H1 (cell line): ENCODE data around the gene REG4.

ENCODE experiments used
- E2F6 ChIP-seq: IDR thresholded peaks from 2 replicates; pipeline ENCODE4 v1.6.1; 2012; ENCODE audit warnings: inconsistent platforms
- GABPA ChIP-seq: IDR thresholded peaks from 2 replicates; pipeline ENCODE4 v1.6.1; 2011; ENCODE audit warnings: mild to moderate bottlenecking, low read length, moderate library complexity, borderline replicate concordance; ENCODE audit not compliant: insufficient read depth
- RAD21 ChIP-seq, 2 experiments: IDR thresholded peaks in 1 of 2; conservative IDR thresholded peaks in 1 of 2; 2 replicates each; pipeline ENCODE4 v1.6.1; 2011; ENCODE audit warnings: low read depth in 2 of 2, low read length in 2 of 2, improper control_type of control experiment in 1 of 2, inconsistent platforms in 1 of 2, mild to moderate bottlenecking in 1 of 2, moderate library complexity in 1 of 2
- TF ChIP-seq, protein P1 (sequence below): IDR thresholded peaks from 2 replicates; pipeline ENCODE4 v1.6.1; 2012; ENCODE audit warnings: low read length, inconsistent platforms
- TF ChIP-seq, protein P2 (sequence below), 3 experiments: IDR thresholded peaks; 1 replicate in 2 of 3; 2 replicates in 1 of 3; pipeline versions ENCODE4 v1.5.1 to v1.6.1; 2011; ENCODE audit warnings: low read length in 3 of 3, mild to moderate bottlenecking in 3 of 3, inconsistent platforms in 2 of 3, low read depth in 1 of 3, moderate library complexity in 1 of 3; ENCODE audit not compliant: insufficient read depth in 1 of 3; ENCODE audit errors: control extremely low read depth in 1 of 3

- TF ChIP-seq, protein P1, sequence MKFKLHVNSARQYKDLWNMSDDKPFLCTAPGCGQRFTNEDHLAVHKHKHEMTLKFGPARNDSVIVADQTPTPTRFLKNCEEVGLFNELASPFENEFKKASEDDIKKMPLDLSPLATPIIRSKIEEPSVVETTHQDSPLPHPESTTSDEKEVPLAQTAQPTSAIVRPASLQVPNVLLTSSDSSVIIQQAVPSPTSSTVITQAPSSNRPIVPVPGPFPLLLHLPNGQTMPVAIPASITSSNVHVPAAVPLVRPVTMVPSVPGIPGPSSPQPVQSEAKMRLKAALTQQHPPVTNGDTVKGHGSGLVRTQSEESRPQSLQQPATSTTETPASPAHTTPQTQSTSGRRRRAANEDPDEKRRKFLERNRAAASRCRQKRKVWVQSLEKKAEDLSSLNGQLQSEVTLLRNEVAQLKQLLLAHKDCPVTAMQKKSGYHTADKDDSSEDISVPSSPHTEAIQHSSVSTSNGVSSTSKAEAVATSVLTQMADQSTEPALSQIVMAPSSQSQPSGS = no peak
- TF ChIP-seq, protein P2, sequence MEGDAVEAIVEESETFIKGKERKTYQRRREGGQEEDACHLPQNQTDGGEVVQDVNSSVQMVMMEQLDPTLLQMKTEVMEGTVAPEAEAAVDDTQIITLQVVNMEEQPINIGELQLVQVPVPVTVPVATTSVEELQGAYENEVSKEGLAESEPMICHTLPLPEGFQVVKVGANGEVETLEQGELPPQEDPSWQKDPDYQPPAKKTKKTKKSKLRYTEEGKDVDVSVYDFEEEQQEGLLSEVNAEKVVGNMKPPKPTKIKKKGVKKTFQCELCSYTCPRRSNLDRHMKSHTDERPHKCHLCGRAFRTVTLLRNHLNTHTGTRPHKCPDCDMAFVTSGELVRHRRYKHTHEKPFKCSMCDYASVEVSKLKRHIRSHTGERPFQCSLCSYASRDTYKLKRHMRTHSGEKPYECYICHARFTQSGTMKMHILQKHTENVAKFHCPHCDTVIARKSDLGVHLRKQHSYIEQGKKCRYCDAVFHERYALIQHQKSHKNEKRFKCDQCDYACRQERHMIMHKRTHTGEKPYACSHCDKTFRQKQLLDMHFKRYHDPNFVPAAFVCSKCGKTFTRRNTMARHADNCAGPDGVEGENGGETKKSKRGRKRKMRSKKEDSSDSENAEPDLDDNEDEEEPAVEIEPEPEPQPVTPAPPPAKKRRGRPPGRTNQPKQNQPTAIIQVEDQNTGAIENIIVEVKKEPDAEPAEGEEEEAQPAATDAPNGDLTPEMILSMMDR (IDR thresholded peaks at IDR 0.05; ENCODE audit: control extremely low read depth in 1 of 3, insufficient read depth in 1 of 3, low read depth in 1 of 3, low read length in 3 of 3) = no peak
- TF ChIP-seq RAD21 (IDR thresholded peaks at IDR 0.05 in 1 of 2, conservative IDR thresholded peaks at IDR 0.05 in 1 of 2; ENCODE audit: low read depth in 2 of 2, low read length in 2 of 2) = no peak
- no peak for TF ChIP-seq E2F6
- no peak for TF ChIP-seq GABPA
These were observed 30.0 kb upstream of the REG4 start for GRCh38 chr1:119841306-119841705.
